ENCODE data around the gene RC3H1. TPM values are rescaled to one million over a fixed set of nuclear protein-coding genes. Genes with fewer than 3 reads are reported as not detected.

Gene RC3H1
- total and polyA plus RNA-seq, 2 of the 13 experiments (the other 11 are each of a cell fraction or from before 2014, with no cell fraction given), result 11.2 to 19.6 TPM

GRCh38 chr1:173917149-173917548 lies 105.0 kb downstream of the RC3H1 start, which contains the start of gene SERPINC1 (continued):
- TF ChIP-seq PAXIP1 (CRISPR knock-in tag; conservative IDR thresholded peaks at IDR 0.05) (peak; percentile 80), NR3C1 (CRISPR knock-in tag; IDR thresholded peaks at IDR 0.05) (no peak), ZBTB25 (CRISPR knock-in tag; IDR thresholded peaks at IDR 0.05) (no peak), DNMT1 (CRISPR knock-in tag; IDR thresholded peaks at IDR 0.05) (no peak), POLR2G (IDR thresholded peaks at IDR 0.05; ENCODE audit: low read depth, low read length) (peak; percentile 60; the same call in 1 of the 2 replicates), PHF20 (CRISPR knock-in tag; IDR thresholded peaks at IDR 0.05) (peak; percentile 61; the same call in 1 of the 2 replicates), SAP130 (CRISPR knock-in tag; IDR thresholded peaks at IDR 0.05; ENCODE audit: low read depth) (peak; percentile 53), ZNF639 (CRISPR knock-in tag; conservative IDR thresholded peaks at IDR 0.05) (no peak), TGIF2 (CRISPR knock-in tag; IDR thresholded peaks at IDR 0.05) (no peak), POLR2AphosphoS5 (IDR thresholded peaks at IDR 0.05; ENCODE audit: low read depth, low read length) (peak; percentile 80), PATZ1 (CRISPR knock-in tag; IDR thresholded peaks at IDR 0.05) (peak; percentile 74), ZNF724P (CRISPR knock-in tag; IDR thresholded peaks at IDR 0.05; ENCODE audit: borderline replicate concordance) (no peak), MBNL3 (CRISPR knock-in tag; conservative IDR thresholded peaks at IDR 0.05) (no peak), YY1 (IDR thresholded peaks at IDR 0.05; ENCODE audit: insufficient read depth, insufficient replicate concordance, low read depth, low read length) (peak; percentile 49), ZNF280B (CRISPR knock-in tag; IDR thresholded peaks at IDR 0.05; ENCODE audit: borderline replicate concordance) (no peak), RNF2 (conservative IDR thresholded peaks at IDR 0.05; ENCODE audit: low read depth) (no peak), SMARCE1 (IDR thresholded peaks at IDR 0.05; ENCODE audit: borderline replicate concordance) (no peak), DMAP1 (CRISPR knock-in tag; IDR thresholded peaks at IDR 0.05) (peak; percentile 55; the same call in 1 of the 2 replicates), KAT7 (CRISPR knock-in tag; IDR thresholded peaks at IDR 0.05; ENCODE audit: borderline replicate concordance) (0 out of 2 replicates have a peak, but pooled peaks have one; percentile 37)

Data from HepG2 (cell line).